ENCODE results near the gene TBL1XR1.

Gene TBL1XR1

DNA sequence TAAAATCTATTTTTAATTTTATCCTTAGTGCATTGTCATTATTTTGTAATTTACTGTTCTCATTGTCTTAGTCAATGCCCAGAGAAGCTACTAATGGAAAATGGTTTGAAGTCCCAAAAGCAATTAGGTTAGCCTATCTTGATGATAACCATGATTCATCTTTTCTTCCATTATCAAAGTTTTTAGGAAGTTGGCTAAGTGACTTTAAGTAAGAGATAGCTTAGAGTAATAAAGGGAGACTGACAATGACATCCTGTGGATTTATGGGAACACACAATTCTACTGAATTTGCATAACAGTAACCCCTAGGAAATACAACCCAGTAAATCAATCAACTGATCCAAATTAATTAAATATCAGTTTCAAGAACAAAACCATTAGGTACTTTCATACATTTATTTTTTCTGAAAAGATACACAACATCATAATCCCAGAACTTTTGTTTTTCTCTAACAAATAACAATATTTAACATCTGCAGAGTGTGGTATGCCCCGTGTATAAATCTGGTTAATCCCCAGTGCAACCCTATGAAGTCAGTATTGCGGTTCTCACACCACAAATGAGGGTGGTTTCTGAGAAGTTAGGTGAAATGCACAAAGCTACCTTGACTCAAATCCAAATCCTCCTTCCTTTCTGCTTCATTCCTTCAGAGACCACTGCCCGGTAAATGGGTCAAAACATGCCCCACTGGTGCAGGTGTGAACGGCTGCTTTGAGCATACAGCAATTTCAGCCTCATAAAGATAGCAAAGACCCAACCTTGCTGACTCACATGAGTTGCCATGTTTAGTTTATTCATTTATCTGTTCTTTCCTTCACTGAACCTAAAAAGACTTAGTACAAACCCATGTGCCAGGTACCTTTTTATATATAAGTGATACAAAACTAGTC, 202.1 kb downstream of the TBL1XR1 start:
- DNase-seq, result no peak

- DNase-seq, result no peak
These were observed 202.9 kb downstream of the TBL1XR1 start for GRCh38 chr3:176994393-176994792.

- no peak for DNase-seq
These were observed 204.3 kb downstream of the TBL1XR1 start for GRCh38 chr3:176992978-176993377.

GRCh38 chr3:176992565-176992964, 204.7 kb downstream of the TBL1XR1 start:
- DNase-seq, result peak; percentile 35

DNA sequence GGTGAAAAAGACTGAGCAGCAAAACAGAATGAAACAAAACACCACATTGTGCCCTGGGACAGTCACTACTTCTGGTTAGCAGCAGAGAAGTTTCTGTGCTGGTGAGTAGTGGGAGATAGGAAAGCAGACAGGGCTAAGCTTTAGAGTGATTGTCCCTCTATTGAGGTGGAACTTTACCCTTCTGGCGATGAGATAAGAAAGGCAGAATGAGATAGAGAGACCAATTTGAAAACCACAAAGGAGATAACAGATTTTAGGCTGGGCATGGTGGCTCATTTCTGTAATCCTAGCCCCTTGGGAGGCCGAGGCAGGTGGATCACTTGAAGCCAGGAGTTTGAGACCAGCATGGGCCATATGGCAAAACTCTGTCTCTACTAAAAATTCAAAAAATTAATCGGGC, 208.5 kb downstream of the TBL1XR1 start:
- no peak for DNase-seq

- no peak for DNase-seq
These were observed 209.2 kb downstream of the TBL1XR1 start for GRCh38 chr3:176987901-176988650.

DNA sequence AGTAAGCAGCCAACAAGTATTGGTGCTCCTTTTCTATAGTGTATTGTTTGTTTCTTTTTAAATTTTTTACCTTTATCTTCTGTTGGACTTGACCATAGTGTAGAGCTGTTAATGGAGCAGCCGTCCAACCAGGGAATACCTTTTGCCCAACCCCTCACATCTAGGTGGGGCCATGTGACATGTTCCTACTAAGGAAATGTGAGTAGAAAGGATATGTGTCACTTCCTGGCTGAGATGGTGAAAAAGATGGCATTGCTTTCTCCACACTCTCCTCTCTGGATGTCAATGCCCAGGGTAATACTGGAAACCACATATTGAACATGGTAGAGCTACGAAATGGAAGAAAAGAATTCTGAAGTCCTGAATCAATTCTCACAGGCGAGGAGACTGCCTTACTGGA, 218.8 kb downstream of the TBL1XR1 start:
- no peak for DNase-seq

GRCh38 chr3:176977331-176977730, 220.0 kb downstream of the TBL1XR1 start:
- DNase-seq, result no peak

DNA sequence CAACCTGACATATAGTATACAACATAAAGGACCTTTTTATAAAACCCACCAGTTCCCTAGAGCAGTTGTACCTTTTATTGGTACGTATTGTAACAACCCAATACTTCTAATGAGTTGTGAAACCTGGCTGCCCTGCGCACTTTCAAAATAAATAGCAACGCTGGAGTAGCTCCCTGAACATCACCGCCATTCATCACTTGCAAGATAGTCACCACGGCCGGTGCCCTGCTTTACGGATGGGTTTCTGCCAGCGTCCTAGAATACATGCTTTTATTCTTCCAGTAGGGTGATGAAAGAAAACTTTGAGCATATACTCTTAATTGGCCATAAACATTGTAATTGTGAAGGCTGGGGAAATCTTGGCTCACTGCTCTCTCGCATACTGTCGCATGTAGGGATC, 220.7 kb downstream of the TBL1XR1 start:
- DNase-seq, result no peak

DNA sequence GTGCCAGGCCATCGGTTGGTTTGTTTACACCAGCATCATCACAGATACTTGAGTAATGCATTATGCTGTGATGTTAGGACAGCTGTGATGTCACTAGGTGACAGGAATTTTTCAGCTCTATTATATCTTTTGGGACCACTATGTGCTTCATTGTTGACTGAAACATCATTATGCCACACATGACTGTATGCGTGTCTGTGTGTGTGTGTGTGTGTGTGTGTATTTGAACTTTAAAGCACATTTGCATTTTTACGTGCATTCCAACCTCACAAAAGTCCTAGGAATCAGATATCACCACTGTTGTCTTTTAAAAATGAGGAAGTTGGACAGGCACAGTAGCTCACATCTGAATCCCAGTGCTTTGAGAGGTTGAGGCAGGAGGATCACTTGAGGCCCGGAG, 223.0 kb downstream of the TBL1XR1 start:
- no peak for DNase-seq

- DNase-seq, result no peak
These were observed 225.6 kb downstream of the TBL1XR1 start for GRCh38 chr3:176971613-176972174.

DNA sequence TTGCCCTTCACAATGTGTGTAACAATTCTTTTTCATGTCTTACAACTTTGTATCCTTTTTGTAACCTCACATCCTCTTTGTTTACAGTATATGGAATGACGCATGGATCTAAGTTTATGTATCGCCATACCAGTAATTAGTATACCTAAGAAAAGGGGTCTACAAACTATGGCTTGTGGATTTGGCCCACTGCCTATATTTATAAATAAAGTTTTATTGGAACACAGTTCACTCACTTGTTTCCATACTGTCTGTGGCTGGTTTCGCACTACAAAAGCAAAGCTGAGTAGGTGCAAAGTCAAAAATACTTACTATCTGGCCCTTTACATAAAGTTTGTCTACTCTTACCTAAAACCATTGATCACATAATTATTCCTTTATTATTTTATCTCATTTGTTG, 226.5 kb downstream of the TBL1XR1 start:
- DNase-seq, result no peak

GRCh38 chr3:176969506-176969905, 227.8 kb downstream of the TBL1XR1 start:
- no peak for DNase-seq

Measured in NCI-H446 treated with DMSO at 0.1 percent for 48 hours (cell line).